H1 (cell line): Measurements from ENCODE around the gene COL8A2. TPM values are rescaled to one million over a fixed set of nuclear protein-coding genes. Genes with fewer than 3 reads are reported as not detected.

Source experiments
- CTCF ChIA-PET: fragments of 300-600 bp; sonication (Branson Sonifier 250); formaldehyde crosslinking; loops from one replicate; lab custom pipeline; 2021; ENCODE audit not compliant: partially characterized antibody; lab: Charles Lee
- POLR2A ChIA-PET: fragments of 300-600 bp; sonication (Branson Sonifier 250); formaldehyde crosslinking; loops from one replicate; lab custom pipeline; 2021; ENCODE audit warnings: inconsistent platforms; ENCODE audit not compliant: partially characterized antibody; lab: Charles Lee
- DNase-seq, 2 experiments: peaks; one replicate each; pipeline versions ENCODE4 v3.0.0 to v3.0.0-alpha.2; 2010 to 2022; ENCODE audit warnings: low spot score in 2 of 2, low read depth in 1 of 2, mixed read lengths in 1 of 2
- FAIRE-seq: peaks from 2 replicates; lab custom pipeline; 2011; peaks lifted over from hg19 to GRCh38; lab: Jason Lieb, UNC
- H2AFZ ChIP-seq: 2 replicates; pipeline ENCODE4 v1.8.1; 2012; ENCODE audit warnings: low read length, inconsistent platforms
- H2AK5ac ChIP-seq: 2 replicates; pipeline ENCODE4 v1.6.1; 2013; ENCODE audit warnings: low read depth, low read length
- H2BK120ac ChIP-seq: replicated peaks from 2 replicates; pipeline ENCODE3; 2013; ENCODE audit warnings: low read depth, low read length, inconsistent platforms
- H2BK12ac ChIP-seq: 2 replicates; pipeline ENCODE4 v1.6.1; 2013; ENCODE audit warnings: low read depth, low read length
- H2BK15ac ChIP-seq: 2 replicates; pipeline ENCODE4 v1.6.1; 2013; ENCODE audit warnings: low read length
- H2BK20ac ChIP-seq: 2 replicates; pipeline ENCODE4 v1.6.1; 2013; ENCODE audit warnings: low read length
- H2BK5ac ChIP-seq: 2 replicates; pipeline ENCODE4 v1.6.1; 2013; ENCODE audit warnings: low read depth, low read length
- H3K14ac ChIP-seq: 2 replicates; pipeline ENCODE4 v1.6.1; 2013; ENCODE audit warnings: inconsistent platforms; ENCODE audit not compliant: insufficient read length
- H3K18ac ChIP-seq: 2 replicates; pipeline ENCODE4 v1.6.1; 2013; ENCODE audit warnings: low read length; ENCODE audit errors: extremely low read depth
- H3K23ac ChIP-seq: 2 replicates; pipeline ENCODE4 v1.6.1; 2013; ENCODE audit warnings: inconsistent platforms; ENCODE audit not compliant: insufficient read length
- H3K23me2 ChIP-seq: 2 replicates; pipeline ENCODE4 v1.6.1; 2013; ENCODE audit warnings: low read depth, low read length
- H3K27ac ChIP-seq: 2 replicates; pipeline ENCODE4 v1.6.1; 2011; ENCODE audit warnings: low read depth, low read length, inconsistent platforms
- H3K27me3 ChIP-seq, 4 experiments: replicated peaks in 1 of 4; 1 replicate in 1 of 4; 2 replicates in 3 of 4; pipeline versions ENCODE4 v1.6.1 to v1.8.1; 2011 to 2013; ENCODE audit warnings: low read length in 3 of 4, mild to moderate bottlenecking in 3 of 4, inconsistent platforms in 2 of 4, mixed read lengths in 2 of 4, moderate library complexity in 1 of 4; ENCODE audit not compliant: control insufficient read depth in 3 of 4, insufficient read depth in 3 of 4; ENCODE audit errors: extremely low read depth in 1 of 4
- H3K36me3 ChIP-seq, 4 experiments: 2 replicates each; pipeline versions ENCODE4 v1.6.1 to v1.8.1; 2011 to 2013; ENCODE audit warnings: mild to moderate bottlenecking in 4 of 4, low read length in 3 of 4, moderate library complexity in 2 of 4, control low read depth in 1 of 4, inconsistent platforms in 1 of 4; ENCODE audit not compliant: insufficient read depth in 4 of 4, control insufficient read depth in 2 of 4
- H3K4ac ChIP-seq: replicated peaks from 2 replicates; pipeline ENCODE3; 2013; ENCODE audit warnings: low read length, low read depth, mixed read lengths, inconsistent platforms; ENCODE audit not compliant: insufficient read length
- H3K4me1 ChIP-seq, 4 experiments: replicated peaks in 1 of 4; 1 replicate in 1 of 4; 2 replicates in 3 of 4; pipeline versions ENCODE4 v1.6.1 to v1.8.1; 2011 to 2013; ENCODE audit warnings: low read length in 3 of 4, inconsistent platforms in 2 of 4, mixed read lengths in 1 of 4; ENCODE audit not compliant: insufficient read depth in 4 of 4, control insufficient read depth in 3 of 4
- H3K4me2 ChIP-seq, 2 experiments: 2 replicates each; pipeline versions ENCODE4 v1.6.1 to v1.8.1; 2011 to 2013; ENCODE audit warnings: low read depth in 2 of 2, low read length in 2 of 2, control low read depth in 1 of 2, inconsistent platforms in 1 of 2, mild to moderate bottlenecking in 1 of 2; ENCODE audit not compliant: insufficient read depth in 1 of 2
- H3K4me3 ChIP-seq, 4 experiments: fragments of 200-600, 300-600 bp in 1 of 4; sonication (generic), shearing (Covaris generic), sonication (Bioruptor Twin) in 1 of 4; 2 replicates each; pipeline versions ENCODE4 v1.5.1 to v1.8.1; 2011 to 2016; ENCODE audit warnings: low read length in 4 of 4, low read depth in 3 of 4, control low read depth in 2 of 4, inconsistent platforms in 2 of 4, mild to moderate bottlenecking in 2 of 4, mixed read lengths in 1 of 4, moderate library complexity in 1 of 4; ENCODE audit not compliant: insufficient read depth in 2 of 4; ENCODE audit errors: extremely low read depth in 1 of 4
- H3K56ac ChIP-seq: replicated peaks from 2 replicates; pipeline ENCODE3; 2013; ENCODE audit warnings: low read depth, mild to moderate bottlenecking, mixed read lengths, low read length, inconsistent platforms; ENCODE audit not compliant: insufficient read length
- H3K79me1 ChIP-seq: 2 replicates; pipeline ENCODE4 v1.6.1; 2013; ENCODE audit warnings: low read depth, low read length, control low read depth
- H3K79me2 ChIP-seq, 2 experiments: 2 replicates each; pipeline versions ENCODE4 v1.6.1 to v1.8.1; 2012 to 2013; ENCODE audit warnings: low read length in 2 of 2, mild to moderate bottlenecking in 2 of 2, inconsistent platforms in 1 of 2; ENCODE audit not compliant: insufficient read depth in 2 of 2, control insufficient read depth in 1 of 2
- H3K9ac ChIP-seq, 4 experiments: replicated peaks in 1 of 4; 1 replicate in 1 of 4; 2 replicates in 3 of 4; pipeline versions ENCODE4 v1.6.1 to v1.8.1; 2011 to 2013; ENCODE audit warnings: low read depth in 3 of 4, low read length in 3 of 4, control low read depth in 2 of 4, mild to moderate bottlenecking in 2 of 4, moderate library complexity in 2 of 4, inconsistent platforms in 1 of 4; ENCODE audit errors: extremely low read depth in 1 of 4
- H3K9me3 ChIP-seq, 2 experiments: 2 replicates each; pipeline versions ENCODE4 v1.6.1 to v1.8.1; 2012 to 2013; ENCODE audit warnings: mild to moderate bottlenecking in 2 of 2, moderate library complexity in 2 of 2, control low read depth in 1 of 2, inconsistent platforms in 1 of 2, low read depth in 1 of 2, low read length in 1 of 2, mixed read lengths in 1 of 2; ENCODE audit not compliant: insufficient read depth in 2 of 2
- H4K20me1 ChIP-seq, 2 experiments: replicated peaks in 1 of 2; 2 replicates each; pipeline versions ENCODE3 to v1.8.1; 2011 to 2013; ENCODE audit warnings: inconsistent platforms in 2 of 2, low read length in 2 of 2, mild to moderate bottlenecking in 1 of 2; ENCODE audit not compliant: insufficient read depth in 2 of 2, control insufficient read depth in 1 of 2
- H4K5ac ChIP-seq: 2 replicates; pipeline ENCODE4 v1.6.1; 2013; ENCODE audit warnings: low read length, low read depth, mixed read lengths, inconsistent platforms; ENCODE audit not compliant: insufficient read length
- H4K8ac ChIP-seq: 2 replicates; pipeline ENCODE4 v1.8.0; 2013; ENCODE audit warnings: mild to moderate bottlenecking, moderate library complexity, low read length, inconsistent platforms; ENCODE audit not compliant: insufficient read depth; ENCODE audit errors: extremely low read depth
- H4K91ac ChIP-seq: replicated peaks from 2 replicates; pipeline ENCODE3; 2013; ENCODE audit warnings: low read length, mixed read lengths, inconsistent platforms; ENCODE audit not compliant: insufficient read length
- HDAC6 ChIP-seq: IDR thresholded peaks from one replicate; pipeline ENCODE4 v1.7.1; 2012; ENCODE audit warnings: low read depth, mild to moderate bottlenecking, inconsistent platforms, low read length, moderate library complexity
- MAFK ChIP-seq: IDR thresholded peaks from 2 replicates; pipeline ENCODE4 v1.6.1; 2012; ENCODE audit warnings: low read depth, mild to moderate bottlenecking, improper control_type of control experiment, low read length
- MAX ChIP-seq: IDR thresholded peaks from 2 replicates; pipeline ENCODE4 v1.6.1; 2012; ENCODE audit warnings: inconsistent platforms
- RNF2 ChIP-seq: fragments of 200-900, 300-1000 bp; sonication (generic); IDR thresholded peaks from 2 replicates; pipeline ENCODE4 v1.7.1; 2016; ENCODE audit warnings: borderline replicate concordance, low read depth, mild to moderate bottlenecking, antibody characterized with exemption, low read length; ENCODE audit not compliant: poor library complexity, severe bottlenecking; ENCODE audit errors: missing control alignments
- SAP30 ChIP-seq: fragments of 300-600 bp; sonication (generic); IDR thresholded peaks from 2 replicates; pipeline ENCODE4 v1.7.1; 2012; ENCODE audit warnings: low read length, moderate library complexity, mild to moderate bottlenecking, inconsistent platforms; ENCODE audit not compliant: insufficient read depth, insufficient replicate concordance
- SP2 ChIP-seq: IDR thresholded peaks from 2 replicates; pipeline ENCODE4 v1.6.1; 2012; ENCODE audit warnings: mild to moderate bottlenecking, low read length, inconsistent platforms
- SP4 ChIP-seq: IDR thresholded peaks from 2 replicates; pipeline ENCODE4 v1.6.1; 2012; ENCODE audit warnings: low read length, inconsistent platforms
- SRF ChIP-seq: IDR thresholded peaks from 2 replicates; pipeline ENCODE4 v1.6.1; 2011; ENCODE audit warnings: mild to moderate bottlenecking, low read depth, low read length, moderate library complexity
- TAF7 ChIP-seq: optimal IDR thresholded peaks from 2 replicates; pipeline ENCODE3; 2011; ENCODE audit warnings: low read depth, mild to moderate bottlenecking, inconsistent platforms, low read length, moderate library complexity, borderline replicate concordance
- WGBS, 2 experiments: shearing (Covaris generic) in 1 of 2; methylation state at CpG; one replicate each; pipeline versions ENCODE4 v1.1.6 to v1.1.7; 2013 to 2015; ENCODE audit warnings: low lambda C conversion rate in 2 of 2, mixed read lengths in 2 of 2, inconsistent platforms in 1 of 2, low coverage in 1 of 2, missing lambda C conversion rate in 1 of 2; ENCODE audit not compliant: insufficient replicate concordance in 2 of 2, insufficient coverage in 1 of 2, insufficient read length in 1 of 2; ENCODE audit errors: extremely low coverage in 1 of 2, missing lambda C conversion rate in 1 of 2; 5-methylcytosine and 5-hydroxymethylcytosine counted together
- polyA plus RNA-seq, 7 experiments: library from polyadenylated mRNA; depleted of rRNA in 3 of 7; stranded (reverse) in 5 of 7; unstranded in 2 of 7; fragments of >200 nt in 5 of 7; fragments of 200-250 nt in 2 of 7; gene quantifications; 1 replicate in 5 of 7; 2 replicates in 1 of 7; 4 replicates in 1 of 7; pipeline versions ENCODE4 v1.2.1 to v1.2.3, GENCODE V29; 2011 to 2013; ENCODE audit warnings: missing spikeins in 2 of 7, mixed read lengths in 2 of 7
- total RNA-seq: library from RNA; stranded (reverse); fragmentation: NEBNext Ultra II Directional; extraction: Animal tissue kit (Norgen Biotek cat#: 25700); gene quantifications from 2 replicates; pipeline ENCODE4 v1.2.1, GENCODE V29; 2021

The COL8A2 gene
- total and polyA plus RNA-seq, 2 of the 8 experiments (the other 6 are each of a cell fraction or from before 2014, with no cell fraction given): 2.1 to 2.8 TPM

DNA sequence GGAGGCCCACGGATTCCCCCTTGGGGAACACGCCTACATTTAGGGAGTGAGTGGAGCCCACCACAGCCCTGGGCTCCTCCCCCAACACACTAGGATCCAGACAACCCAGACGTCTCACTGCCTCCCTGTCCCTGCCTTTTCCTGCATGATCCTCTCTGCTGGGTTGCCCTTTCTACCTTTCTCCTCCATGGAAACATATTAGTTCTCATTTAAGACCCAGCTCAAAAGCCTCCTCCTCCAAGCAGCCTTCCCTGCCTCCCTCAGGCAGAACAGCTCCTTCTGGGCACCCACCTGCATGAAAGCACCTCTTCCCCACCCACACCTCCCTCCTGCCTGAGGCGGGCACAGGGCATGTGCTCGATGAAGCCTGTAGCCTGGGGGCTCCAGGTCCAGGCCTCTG, 10.7 kb downstream of the COL8A2 start:
- TF ChIP-seq SRF (no peak), SAP30 (no peak), HDAC6 (no peak), RNF2 (no peak), MAFK (no peak), SP2 (no peak), TAF7 (no peak), MAX (no peak), SP4 (no peak)
- POLR2A ChIA-PET: interaction anchor here (1.0 kb wide), 1 partner anchor 286 kb away, joined by 3 read pairs; no protein-coding TSS in a partner anchor

More for the DNA sequence above, 10.7 kb downstream of the COL8A2 start:
- Histone ChIP-seq H4K8ac (no peak overlapping the region), H3K4ac (no peak overlapping the region), H3K27me3 (no peaks in the 10 kb centered on the region; a peak in 1 of 7 replicates), H3K18ac (no peak overlapping the region; the same call in 1 of the 2 replicates), H2AK5ac (no peak overlapping the region), H3K27ac (no peak overlapping the region), H3K9me3 (no peaks in the 10 kb centered on the region), H4K20me1 (no peaks in the 10 kb centered on the region), H2BK12ac (no peak overlapping the region), H3K14ac (no peak overlapping the region), H3K4me3 (no peak overlapping the region), H2BK20ac (no peak overlapping the region), H4K91ac (no peak overlapping the region), H3K79me2 (no peaks in the 10 kb centered on the region), H3K36me3 (no peaks in the 10 kb centered on the region), H3K23ac (no peak overlapping the region), H3K23me2 (no peaks in the 10 kb centered on the region), H3K4me1 (peaks cover 0 to 10% (median 5%) of the 10 kb centered on the region in 4 experiments; a peak in 5 of 7 replicates), H2BK120ac (no peak overlapping the region), H3K79me1 (no peaks in the 10 kb centered on the region), H3K9ac (no peak overlapping the region), H2BK15ac (peak overlapping the region; percentile 81; the same call in 1 of the 2 replicates), H3K56ac (no peak overlapping the region), H2BK5ac (no peak overlapping the region), H4K5ac (peak overlapping the region; percentile 0), H2AFZ (no peak overlapping the region), H3K4me2 (no peak overlapping the region)
- CTCF ChIA-PET: interaction anchor here (1.3 to 32.6 kb wide), 6 partner anchors 9 to 73 kb away, joined by 3 to 738 read pairs (median 26); no protein-coding TSS in a partner anchor
- DNase-seq (no peak), FAIRE-seq (no peak)
- 78% methylated on average over 5 of the region's 5 CpGs; no CpG with 5 or more reads in 1 of the 2 experiments for WGBS, 2 experiments
